ENCODE measurements around the gene STRN.
A peak's percentile ranks its signal among the peaks of the same experiment; 100 is the strongest.

The STRN gene

DNA sequence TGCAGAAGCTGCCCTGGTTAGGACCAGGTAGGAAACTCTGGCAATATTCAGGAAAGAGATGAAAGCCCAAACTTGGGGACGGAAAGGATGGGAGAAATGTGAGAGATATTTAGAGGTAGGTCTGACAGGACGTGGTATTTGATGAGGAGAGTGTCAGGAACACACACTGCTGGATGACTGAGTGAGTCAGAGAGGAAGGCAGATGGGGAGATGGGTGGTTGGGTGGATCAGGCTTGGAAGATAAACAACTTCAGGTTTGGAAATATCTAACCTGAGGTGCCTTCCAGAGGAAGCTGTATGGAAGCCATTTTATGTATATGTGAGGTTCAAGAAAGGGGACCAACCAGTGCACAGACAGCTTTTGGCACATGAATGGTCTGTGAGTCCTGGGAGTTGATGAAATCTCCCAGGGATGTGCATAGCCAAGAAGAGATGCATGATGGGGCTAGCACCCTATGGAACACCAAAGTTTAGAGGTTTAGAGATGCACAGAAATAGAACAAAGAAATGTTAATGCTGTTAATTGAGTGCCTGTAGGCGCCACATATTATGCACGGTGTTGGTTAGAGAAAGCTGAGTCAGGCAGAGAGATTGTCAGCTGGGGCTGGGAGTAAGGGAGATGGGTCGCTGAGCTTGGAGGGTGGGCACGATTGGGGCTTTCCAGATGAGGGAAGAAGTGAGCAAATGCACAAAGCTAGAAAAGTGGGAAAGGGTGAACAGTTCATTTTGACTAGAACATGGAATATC lies 168.8 kb downstream of the STRN start:
- H2AFZ ChIP-seq (ENCODE audit: low read length, unreplicated experiment): peak overlapping the region; percentile 48
- H3K27me3 ChIP-seq (ENCODE audit: insufficient read depth, low read length): peaks cover 14% of the 10 kb centered on the region; the same call in 1 of the 2 replicates
- no peak overlapping the region for H3K4me3 ChIP-seq (ENCODE audit: low read depth, low read length)
- H3K79me2 ChIP-seq (ENCODE audit: control insufficient read depth, insufficient read depth, low read length, unreplicated experiment): no peaks in the 10 kb centered on the region
- H3K36me3 ChIP-seq (ENCODE audit: insufficient read depth, low read length): no peaks in the 10 kb centered on the region
- no peak overlapping the region for H3K27ac ChIP-seq (ENCODE audit: low read depth, low read length)
- peaks cover 5% of the 10 kb centered on the region for H3K4me1 ChIP-seq (ENCODE audit: control insufficient read depth, insufficient read depth, low read length, unreplicated experiment)

All from ACC112 (cell line).